HG03097 (cell line): Measurements from ENCODE around the gene LIPM.

ENCODE experiments used
- ATAC-seq: cut with Tn5 transposase; IDR thresholded peaks from one replicate; pipeline ENCODE4 v1.9.1; 2021; ENCODE audit not compliant: unreplicated experiment, low FRiP score

The LIPM gene, protein sequence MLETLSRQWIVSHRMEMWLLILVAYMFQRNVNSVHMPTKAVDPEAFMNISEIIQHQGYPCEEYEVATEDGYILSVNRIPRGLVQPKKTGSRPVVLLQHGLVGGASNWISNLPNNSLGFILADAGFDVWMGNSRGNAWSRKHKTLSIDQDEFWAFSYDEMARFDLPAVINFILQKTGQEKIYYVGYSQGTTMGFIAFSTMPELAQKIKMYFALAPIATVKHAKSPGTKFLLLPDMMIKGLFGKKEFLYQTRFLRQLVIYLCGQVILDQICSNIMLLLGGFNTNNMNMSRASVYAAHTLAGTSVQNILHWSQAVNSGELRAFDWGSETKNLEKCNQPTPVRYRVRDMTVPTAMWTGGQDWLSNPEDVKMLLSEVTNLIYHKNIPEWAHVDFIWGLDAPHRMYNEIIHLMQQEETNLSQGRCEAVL

DNA sequence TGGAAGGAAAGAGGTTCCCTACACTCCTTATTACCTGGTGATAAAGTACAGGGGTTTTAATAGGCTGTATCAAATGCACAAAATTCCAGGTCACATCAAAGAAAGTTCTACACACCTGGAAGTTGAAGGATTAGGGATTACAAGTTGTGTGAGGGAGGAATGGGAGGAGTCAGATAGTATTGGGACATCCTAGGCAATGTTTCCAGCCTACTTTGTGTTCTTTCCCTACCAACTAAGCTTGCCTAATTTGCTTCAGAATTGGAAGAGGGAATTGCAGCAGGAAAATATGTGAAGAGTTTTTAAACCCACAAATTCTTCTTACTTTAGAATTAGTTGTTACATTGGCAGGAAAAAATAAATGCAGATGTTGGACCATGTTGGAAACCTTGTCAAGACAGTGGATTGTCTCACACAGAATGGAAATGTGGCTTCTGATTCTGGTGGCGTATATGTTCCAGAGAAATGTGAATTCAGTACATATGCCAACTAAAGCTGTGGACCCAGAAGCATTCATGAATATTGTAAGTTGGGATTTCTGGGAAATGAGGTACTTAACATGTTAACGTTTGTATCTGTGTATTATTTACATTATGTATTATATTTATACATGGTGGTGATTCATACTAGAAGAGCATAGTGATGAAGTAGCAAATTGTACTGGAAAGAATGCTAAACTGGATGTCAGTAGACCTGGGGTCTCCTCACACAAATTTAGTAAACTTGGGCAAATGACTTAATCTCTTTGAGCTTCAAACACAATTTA is at the start of gene LIPM:
LIPM (plus strand) TSS at position 208 of the 763 bp plus-strand sequence; CDS start at position 375, 167 bp downstream.
- no peak for ATAC-seq

GRCh38 chr10:88754287-88754686 is 48.2 kb upstream of the LIPM start:
- no peak for ATAC-seq

- no peak for ATAC-seq
These were observed 46.8 kb upstream of the LIPM start for GRCh38 chr10:88755753-88756152.

DNA sequence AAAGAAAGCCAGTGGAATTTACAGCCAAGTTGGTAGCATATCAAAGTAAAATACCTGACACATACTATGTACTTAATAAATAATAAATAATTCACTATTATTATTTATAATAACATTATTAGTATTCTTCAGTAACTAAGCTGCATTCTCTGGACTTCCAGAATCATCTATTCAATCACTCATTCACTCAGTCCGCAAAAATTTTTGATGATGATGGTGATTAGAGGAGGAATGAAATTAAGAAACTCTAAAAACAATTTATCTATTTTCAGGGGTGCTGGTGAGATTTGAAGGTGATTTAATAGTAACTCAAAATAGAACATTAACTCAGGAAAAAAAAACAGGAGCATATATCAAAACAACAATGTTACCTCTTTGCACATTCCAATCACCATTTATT is 45.9 kb upstream of the LIPM start:
- ATAC-seq: no peak

DNA sequence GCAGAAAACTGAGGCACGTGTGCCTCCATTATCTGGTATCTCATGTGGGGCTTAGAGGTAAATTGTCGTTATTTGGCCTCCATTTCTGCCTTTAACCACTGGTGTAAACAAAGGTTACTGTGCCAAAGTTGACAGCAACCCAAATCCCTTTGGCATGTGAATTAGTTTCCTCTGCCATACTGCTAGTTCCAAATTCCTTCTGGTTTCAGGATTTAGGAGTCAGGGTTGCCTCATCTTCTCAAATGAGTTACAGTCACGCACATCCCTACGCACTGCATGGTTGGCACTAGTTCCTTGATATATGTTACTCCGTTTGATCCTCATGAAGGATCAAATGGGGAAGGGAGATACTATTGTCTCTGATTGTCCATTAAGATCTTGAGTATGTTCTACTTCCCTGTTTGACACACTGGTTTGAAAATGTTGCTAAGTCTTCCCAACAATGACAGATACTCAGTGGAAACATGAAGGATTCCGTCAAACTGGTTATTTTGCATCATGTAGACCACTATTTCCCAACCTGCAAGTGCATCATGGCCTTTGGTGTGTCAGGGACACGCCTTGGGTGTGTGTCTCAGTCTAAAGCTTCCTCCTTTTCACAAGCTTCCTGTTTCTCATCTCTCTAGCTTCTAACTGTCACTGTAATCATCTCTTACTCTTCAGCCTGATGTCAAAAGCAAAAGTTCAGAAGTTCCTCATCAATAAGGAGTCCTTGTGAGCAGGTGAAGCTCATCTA is 43.0 kb upstream of the LIPM start, which contains the start of gene LIPN:
LIPN (plus strand) TSS at position 655 of the 736 bp plus-strand sequence. CDS start 1,386 bp downstream, outside the sequence.
- no peak for ATAC-seq

DNA sequence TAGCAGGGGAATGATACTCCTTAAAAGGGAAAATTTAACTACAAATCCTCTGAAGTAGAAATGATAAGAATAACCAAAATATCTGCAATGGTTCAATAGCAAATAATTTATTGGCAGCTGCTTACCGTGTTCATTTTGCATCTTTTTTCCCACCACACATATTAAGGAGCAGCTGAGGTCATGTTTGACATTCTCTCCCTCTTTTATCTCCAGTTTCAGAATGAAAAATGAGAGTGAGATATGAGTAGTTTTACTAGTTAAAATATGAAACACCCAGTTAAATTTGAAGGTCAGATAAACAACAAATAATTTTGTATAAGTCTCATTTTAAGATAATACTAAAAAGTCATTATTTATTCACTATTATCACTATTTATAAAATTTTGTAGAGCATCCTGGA is 39.6 kb upstream of the LIPM start:
- ATAC-seq: no peak

- ATAC-seq: no peak
These were observed 39.1 kb upstream of the LIPM start for GRCh38 chr10:88763441-88763840.

DNA sequence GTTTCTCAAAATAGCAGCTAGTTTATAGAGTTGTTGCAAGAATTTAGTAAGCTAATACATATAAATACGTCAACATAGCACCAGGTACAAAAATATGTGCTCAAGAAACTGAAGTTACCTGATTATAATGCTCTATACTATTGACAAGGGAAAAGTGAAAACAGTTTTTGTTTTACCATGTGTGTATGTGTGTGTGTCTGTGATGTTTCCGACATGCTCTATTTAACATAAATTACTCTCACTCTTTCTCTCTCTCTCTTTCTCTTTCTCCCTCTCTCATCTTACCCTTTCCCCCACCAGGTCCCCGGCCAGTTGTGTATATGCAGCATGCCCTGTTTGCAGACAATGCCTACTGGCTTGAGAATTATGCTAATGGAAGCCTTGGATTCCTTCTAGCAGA is 38.4 kb upstream of the LIPM start:
- ATAC-seq: no peak

DNA sequence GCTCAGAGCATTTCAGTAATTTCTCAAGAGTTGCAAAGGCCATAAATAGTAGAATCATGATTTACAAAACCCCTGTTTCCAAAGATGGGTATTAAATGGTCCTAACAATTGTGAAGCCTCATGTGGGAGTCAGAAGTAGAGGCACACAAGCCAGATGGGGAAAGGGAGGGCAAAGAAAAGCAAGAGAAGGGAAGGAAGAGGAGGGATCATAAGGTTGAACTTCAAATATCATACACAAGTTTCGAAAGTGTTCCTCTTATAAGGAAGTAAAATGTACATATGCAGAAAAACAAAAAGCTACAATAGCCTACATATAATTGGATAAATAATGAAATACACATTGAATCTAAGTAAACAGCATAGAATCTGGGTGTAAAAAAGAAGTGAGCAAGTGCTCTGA is 36.7 kb upstream of the LIPM start:
- ATAC-seq: no peak

- ATAC-seq: no peak
These were observed 33.1 kb upstream of the LIPM start for GRCh38 chr10:88769384-88769783.

GRCh38 chr10:88781206-88781605 is 21.3 kb upstream of the LIPM start:
- ATAC-seq: no peak

GRCh38 chr10:88782222-88782621 is 20.3 kb upstream of the LIPM start:
- ATAC-seq: no peak

GRCh38 chr10:88783724-88784123 is 18.8 kb upstream of the LIPM start:
- ATAC-seq: no peak

DNA sequence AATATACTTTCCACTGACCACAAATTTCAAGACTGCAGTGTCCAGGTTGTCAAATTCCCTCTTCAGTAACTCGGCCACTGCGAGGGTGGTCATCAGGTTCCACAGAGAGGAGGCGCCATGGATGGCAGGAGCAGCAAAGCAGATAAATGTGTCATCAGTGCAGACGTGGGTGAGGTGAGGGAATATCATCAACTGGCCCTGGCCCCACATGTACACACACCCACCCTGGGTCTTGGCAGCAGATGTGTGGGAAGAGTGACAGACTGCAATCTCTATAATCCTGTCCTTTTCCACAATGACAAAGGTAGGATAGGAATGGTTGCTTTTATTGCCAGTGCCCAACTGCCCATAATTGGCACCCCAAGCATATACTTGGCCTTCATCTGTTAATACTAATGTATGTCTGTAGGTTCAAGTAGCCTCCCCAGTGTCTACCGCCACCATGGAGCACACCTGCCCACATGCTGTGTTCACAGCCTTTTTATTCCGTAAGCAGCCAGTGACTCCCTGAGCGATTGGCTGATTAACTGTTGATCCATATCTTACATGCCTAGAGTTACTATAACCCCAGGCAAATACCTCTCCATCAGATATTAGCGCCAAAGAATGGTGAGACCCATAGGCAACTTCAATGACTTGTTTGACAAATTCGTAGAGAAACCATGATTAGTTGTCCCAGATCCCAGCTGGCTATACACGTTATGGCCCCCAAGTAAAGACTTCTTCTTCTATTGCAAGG is 16.3 kb upstream of the LIPM start:
- ATAC-seq: no peak

- no peak for ATAC-seq
These were observed 15.1 kb upstream of the LIPM start for GRCh38 chr10:88787463-88787862.

GRCh38 chr10:88788924-88789323 is 13.6 kb upstream of the LIPM start:
- ATAC-seq: no peak

DNA sequence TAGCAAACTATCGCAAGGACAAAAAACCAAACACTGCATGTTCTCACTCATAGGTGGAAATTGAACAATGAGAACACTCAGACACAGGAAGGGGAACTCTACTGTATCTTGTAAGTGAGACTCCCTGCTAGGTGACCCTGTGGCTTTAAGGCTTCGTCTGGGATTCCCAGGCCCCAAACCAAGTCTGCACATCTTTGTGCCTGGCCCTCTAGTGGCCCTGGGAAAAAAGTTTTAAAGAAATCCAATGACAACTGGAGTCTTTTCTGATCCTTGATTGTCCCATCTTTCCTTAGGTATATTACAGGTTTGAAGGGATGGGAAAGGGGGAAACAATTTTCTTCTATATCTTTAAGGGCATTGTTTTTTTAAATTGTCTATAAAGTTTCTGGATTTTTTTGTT is 10.6 kb upstream of the LIPM start:
- ATAC-seq: no peak

DNA sequence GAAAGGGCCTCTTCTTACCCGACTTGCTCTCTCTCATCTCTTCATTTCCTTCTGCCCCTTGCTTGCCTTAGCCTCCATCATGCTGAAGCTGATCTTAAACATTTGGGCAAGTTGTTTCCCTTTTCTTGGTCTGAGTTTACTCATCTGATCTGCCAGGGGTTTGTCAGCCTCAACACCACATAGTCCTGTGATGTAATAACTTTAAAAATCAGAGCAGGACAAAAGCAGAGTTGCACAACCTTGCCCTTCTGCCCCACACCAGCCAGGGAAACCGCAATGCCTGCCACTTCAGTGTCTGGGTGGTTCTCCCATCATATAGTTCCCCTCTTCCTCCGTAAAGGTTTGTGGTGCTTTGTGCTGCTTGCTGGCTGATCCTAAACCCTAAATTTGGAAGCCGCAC is 9.9 kb upstream of the LIPM start:
- no peak for ATAC-seq

DNA sequence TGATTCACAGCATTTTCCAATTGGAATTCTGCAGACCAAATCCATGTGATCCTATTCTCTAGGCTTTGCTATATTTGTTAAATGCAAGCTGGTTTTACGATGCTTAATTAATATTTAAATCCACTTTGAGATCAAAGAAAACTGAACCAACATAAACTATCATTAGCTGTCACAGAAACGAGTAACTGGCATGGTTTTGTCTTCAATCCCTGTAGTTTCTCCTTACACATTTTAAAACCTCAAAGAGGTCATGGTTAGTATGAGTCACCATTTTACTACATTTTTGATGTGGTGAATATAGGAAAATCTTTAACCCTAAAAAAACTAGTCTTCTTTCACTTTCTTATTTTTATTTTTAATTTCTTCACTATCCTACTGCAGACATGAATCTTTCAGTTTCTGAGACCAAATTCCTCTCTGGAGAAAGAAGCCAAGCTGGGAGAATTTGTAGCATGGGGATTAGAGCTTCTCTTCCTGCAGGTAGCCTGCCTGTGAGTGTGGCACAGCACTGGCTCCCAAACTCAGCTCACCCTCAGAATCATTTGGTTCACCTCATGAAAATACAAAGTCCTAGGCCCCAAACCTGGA is 8.7 kb upstream of the LIPM start:
- ATAC-seq: no peak

DNA sequence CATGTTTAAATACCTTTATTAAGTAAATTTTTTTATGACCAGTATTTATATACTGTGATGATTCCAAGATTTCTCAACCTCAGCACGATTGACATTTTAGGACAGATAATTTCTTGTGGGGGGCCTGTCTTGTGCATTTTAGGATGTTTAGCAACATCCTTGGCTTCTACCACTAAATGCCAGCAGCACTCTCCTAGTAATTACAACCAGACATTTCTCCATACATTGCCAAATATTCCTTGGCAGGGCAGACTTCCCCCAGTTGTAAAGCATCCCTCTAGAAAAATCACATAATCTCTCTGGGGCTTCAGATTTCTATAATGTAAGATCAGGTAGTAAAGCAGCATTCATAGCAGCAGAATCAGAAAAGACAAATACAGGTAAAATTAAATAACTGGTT is 7.8 kb upstream of the LIPM start:
- no peak for ATAC-seq
